GM19023 (cell line): ENCODE results near the gene RAB42.
"Not testable (repeated sequence)": the region's sequence is repeated elsewhere in the genome, so short reads cannot be mapped to it uniquely, and the experiment has no call there.

Experiments
- ATAC-seq: cut with Tn5 transposase; IDR thresholded peaks from one replicate; pipeline ENCODE4 v1.9.1; 2021; ENCODE audit warnings: mild to moderate bottlenecking, moderate library complexity; ENCODE audit not compliant: unreplicated experiment

RAB42 gene

DNA sequence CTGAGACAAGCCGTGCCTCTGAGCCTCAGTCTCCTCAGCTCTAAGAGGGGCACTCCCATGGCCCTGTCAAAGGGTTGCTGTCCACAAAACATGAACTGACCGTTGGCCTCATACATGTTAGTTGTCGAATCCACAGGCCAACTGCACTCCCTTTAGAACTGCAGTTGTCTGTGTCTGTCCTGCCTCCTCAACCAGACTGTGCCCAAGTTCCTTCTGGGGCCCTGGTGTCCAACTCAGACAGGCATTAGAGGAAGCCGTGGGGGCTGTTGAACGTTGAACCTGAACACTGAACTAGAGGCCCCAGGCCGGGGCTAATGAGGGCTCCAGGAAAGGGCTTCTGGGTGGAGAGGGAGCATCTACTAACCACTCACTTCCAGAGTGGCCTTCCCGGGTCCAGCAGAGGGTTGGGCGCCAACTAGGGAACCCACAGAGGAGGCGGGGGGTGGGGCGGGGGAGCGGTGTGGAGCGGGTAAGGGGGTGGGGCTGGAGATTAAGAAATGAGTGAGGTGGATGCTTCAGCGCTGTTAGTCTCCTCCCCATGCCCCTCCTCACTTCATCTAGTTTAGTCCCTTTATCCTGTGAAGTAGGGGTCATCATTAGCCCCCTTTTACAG, at the start of gene RAB42:
Gene RAB42 (plus strand): TSS at position 558 of the 613 bp plus-strand sequence. CDS start 247 bp downstream, outside the sequence.
- ATAC-seq, result peak; percentile 54

GRCh38 chr1:28545246-28545628, 46.8 kb upstream of the RAB42 start:
- no peak for ATAC-seq

DNA sequence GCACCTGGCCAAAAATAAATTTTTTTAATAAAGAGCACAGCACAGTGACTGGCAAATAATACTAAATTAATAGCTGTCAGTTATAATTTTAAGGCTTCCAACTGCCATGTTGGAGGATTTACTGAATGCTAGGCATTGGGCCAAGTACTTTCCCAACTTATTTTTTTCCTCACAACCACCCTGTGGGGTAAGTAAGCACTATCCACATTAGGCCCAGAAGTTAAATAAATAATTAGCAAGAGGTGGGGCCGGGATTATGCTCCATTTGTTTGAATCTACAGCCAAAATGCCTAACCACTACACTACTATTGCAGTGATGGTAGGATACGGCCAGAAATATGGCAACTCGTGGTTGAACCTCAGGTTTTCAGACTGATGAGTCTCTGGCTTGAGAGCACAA, 43.7 kb upstream of the RAB42 start:
- no peak for ATAC-seq

DNA sequence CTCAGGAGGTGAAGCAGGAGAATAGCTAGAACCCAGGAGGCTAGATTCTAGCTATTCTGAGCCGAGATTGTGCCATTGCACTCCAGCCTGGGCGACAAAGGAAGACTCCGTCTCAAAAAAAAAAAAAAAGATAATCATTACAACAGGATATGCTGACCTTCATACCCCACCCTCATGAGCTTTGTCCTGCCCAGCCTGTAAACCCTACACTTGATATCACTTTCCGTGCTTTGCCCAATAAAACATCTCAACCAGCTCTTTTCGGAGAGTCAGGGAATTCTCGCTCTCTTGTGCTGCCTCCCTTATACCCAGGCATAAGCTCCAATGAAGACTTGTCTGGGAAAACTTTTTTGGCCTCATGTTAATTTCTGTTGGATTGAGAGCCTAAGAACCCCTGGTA, 40.7 kb upstream of the RAB42 start:
- no peak for ATAC-seq

DNA sequence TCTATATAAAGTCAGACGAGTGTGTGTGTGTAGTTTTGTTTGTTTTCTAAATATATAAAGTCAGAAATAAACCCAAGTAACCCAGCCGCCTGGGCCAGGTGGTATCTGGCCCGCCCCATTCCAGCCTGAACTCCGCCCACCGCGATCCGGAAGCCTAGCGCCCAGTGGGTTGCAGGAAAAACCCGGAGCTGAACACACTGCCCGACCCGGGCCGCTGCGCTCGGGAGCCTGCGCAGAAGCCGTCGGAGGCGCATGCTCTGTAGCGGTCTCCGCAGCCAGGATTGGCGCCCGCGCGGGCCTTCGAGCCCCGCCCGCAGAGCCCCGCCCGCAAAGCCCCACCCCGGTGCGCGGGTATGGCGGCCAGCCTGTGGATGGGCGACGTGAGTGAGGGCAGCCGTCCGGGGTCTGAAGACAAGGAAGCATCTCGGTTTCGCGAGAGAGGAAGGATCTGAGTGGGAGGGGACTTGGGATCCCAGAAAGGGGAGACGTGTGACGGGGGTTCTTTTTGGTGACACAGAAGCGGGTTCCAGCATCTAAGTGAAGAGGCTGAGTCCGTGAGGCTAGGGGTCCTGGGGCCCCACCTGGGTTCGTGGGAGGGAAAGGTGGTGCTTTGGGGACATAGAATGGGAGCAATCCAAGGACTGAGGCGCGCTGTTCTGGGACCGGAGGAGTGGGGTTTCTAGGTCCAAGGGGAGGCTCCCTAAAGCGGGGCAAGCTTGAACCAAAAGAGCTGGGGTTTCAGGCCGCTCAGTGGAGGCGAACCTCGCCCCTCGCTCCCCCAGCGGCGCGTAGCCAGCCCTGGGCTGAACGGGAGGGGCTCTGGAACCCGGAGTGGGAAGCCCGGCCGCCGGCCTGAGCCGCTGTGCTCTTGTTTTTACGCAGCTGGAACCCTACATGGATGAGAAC, 39.1 kb upstream of the RAB42 start, which contains the start of gene TRNAU1AP:
Gene TRNAU1AP (plus strand): TSS at position 328 of the 906 bp plus-strand sequence. CDS start 26 bp downstream, at position 354.
- ATAC-seq, result peak; percentile 86

GRCh38 chr1:28560886-28561285, 31.2 kb upstream of the RAB42 start:
- ATAC-seq, result no peak

DNA sequence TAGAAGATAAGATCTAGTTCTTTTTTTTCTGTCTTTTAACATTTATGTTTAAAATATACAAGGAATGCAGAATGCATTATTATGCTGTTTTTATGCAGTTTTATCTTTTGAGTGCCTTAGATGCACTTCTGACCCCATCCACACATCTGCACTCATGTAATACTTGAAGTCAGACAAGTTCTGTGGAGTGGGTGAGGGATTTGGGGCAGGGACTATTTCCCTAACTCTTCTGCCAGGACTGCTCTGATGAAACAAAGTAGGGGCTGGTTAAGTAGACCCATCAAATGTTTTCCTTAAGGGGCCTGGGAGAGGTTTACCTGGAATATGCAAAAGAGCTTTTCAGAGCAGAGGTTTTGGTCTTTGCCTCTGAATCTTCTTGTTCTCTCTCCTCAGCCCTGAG, 27.8 kb upstream of the RAB42 start:
- no peak for ATAC-seq

DNA sequence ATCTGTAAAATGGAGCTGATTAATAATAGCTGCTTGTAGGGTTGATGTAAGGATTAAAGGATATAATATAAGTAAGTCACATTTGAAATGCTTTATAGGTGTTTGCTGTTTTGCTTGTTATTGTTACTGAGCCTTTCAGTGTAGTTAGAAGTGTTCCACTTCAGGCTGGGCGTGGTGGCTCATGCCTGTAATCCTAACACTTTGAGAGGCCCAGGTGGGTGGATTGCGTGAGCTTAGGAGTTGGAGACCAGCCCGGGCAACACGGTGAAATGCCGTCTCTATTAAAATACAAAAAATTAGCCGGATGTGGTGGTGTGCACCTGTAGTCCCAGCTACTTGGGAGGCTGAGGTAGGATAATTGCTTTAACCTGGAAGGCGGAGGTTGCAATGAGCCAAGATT, 27.0 kb upstream of the RAB42 start:
- no peak for ATAC-seq

DNA sequence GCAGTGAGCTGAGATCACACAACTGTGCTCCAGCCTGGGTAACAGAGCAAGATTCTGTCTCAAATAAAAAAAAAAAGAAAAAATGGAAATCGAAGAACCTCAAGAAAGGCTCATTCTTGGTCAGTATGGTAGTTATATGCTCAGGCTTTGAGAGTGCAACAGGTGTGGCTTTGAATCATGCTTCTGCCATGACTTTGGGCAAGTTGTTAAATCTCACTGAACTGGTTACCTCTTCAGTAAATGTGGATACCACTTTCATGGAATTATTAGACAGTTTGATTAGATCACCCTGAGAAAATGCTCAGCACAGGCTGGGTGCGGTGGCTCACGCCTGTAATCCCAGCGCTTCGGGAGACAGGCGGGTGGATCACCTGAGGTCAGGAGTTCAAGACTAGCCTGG, 26.3 kb upstream of the RAB42 start:
- ATAC-seq, result no peak

DNA sequence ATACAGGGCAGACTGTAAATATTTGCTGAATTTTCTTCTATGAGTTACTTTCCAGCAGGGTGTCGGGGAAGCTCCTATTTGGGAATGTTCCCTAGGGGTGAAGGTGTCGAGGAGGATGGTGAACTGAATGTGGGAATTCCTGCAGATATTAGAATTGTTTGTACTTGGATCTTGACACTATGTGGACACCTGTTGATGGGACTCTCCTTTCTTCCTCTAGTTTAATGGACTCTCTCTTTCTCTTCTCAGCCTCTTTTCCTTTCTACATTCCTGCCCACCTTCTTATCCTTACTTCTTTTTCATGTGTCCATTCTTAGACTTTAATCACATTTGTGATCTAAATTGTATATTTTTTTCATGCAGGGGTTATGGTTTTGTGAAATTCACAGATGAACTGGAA, 25.1 kb upstream of the RAB42 start:
- no peak for ATAC-seq

DNA sequence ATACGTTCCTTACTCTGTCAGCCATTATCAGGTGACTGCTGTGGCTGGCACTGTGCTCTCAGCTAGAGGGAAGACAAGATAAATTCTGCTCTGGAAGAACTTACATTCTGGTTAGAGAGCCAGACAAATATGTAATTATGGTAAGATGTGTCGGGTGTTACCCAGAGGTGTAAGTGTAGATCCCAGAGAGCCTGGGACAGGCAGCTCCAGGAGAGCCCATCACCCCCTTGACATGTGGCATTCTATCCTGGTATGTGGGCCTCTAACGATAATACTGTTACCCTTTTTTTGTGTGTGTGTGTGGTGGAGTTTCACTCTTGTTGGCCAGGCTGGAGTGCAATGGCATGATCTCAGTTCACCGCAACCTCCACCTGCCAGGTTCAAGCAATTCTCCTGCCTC, 20.2 kb upstream of the RAB42 start:
- no peak for ATAC-seq

- ATAC-seq, result not testable (repeated sequence)
Observed at GRCh38 chr1:28572891-28573290, 19.2 kb upstream of the RAB42 start.

- ATAC-seq, result no peak
Observed at GRCh38 chr1:28573564-28573963, 18.5 kb upstream of the RAB42 start.

DNA sequence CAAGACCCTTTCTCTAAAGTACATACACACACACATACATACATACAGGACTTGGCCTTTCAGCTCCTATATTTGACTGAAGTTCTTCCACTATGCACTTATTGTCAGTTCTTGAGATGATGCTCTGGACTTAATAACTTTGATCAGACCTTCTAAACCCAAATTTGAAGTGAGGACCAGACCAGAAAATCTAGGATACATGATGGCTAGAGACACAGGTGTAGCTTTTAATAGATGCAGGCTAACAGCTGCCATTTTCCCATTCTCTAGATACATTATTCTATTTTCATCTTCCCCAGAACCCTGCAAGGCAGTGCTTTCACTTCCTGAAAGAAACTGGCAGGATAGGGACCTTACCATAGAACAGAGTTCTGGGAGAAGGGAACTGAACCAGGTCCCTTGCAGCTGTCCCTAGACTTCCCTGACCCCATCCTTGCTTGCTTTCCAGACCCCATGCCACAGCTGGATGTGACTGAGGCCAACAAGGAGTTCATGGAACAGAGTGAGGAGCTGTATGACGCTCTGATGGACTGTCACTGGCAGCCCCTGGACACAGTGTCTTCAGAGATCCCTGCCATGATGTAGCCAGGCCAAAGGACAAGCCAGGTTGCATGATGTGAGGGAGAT, 14.9 kb upstream of the RAB42 start:
- no peak for ATAC-seq

DNA sequence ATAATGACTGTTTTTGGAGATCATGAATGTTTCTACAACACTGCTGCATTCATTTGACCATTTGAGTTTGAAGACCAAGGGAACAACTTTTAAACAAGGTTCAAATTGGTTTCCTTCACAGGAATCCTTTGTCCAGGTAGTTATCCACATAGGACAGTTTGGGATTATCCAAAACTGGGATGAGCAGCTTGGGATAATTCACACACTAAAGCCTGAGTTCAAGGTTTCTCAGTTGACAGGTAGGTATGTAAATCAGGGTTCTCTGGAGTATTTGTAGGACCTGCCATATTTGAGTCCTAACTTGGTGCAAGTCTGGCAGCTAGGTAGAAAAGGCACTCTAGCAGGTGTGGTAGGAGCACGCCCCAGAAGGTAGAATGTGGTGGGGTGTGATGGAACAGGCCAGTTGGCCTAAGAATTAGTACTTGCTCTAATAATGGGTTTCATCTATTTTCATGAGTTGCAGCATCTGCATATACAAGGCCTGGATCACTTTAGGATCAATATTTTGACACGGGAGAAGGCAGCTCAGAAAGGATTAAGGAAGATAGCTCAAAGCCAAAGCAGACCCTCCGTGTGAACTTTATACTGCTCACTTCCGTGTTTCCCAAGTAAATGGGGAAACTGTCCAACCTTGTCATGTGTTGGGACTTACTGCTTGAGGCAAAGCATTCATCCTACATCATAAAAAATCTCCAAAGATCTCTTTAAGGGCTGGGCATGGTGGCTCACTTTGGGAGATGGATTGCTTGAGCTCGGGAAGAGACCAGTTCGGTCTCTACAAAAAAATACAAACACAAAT, 14.1 kb upstream of the RAB42 start:
- no peak for ATAC-seq

- no peak for ATAC-seq
Observed at GRCh38 chr1:28578696-28579218, 13.3 kb upstream of the RAB42 start.

- no peak for ATAC-seq
Observed at GRCh38 chr1:28579401-28579800, 12.7 kb upstream of the RAB42 start.

- peak; percentile 30 for ATAC-seq
Observed at GRCh38 chr1:28580722-28581530, 11.1 kb upstream of the RAB42 start.

DNA sequence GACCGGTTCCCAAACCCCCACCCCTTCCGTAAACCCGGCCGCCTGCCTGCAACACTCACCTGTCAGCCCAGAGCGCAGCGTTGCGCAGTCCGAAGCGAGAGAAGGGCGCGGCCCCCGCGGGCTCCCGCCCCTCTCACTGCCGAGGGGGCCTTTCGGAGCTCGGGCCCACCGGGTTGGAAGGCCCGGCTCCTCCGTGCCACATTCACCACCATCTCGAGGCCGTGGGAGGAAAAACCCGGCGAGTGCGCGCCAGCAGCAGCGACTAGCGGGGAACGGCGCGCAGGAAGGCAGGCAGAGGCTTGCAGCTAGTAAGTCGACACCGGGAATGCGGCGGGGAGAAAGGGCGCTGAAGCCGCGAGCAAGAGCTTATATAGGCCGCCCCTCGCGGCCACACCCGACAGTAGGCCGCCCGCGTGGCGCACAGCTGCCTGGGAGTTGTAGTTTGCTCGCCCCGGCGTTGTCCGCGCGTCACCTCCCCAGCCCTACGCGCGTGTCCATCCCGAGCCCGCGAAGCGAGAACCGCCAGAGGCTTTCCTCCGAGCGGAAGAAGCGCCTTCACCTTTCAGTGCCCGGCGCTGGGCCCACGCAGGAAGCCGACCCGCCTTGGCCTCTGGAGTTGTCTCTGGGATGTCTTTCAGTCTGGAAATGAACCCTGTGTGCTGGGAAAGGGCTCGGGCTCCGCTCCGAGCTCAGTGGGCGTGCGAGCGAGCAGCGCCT, 10.4 kb upstream of the RAB42 start:
- peak; percentile 91 for ATAC-seq
